Adrenal gland (tissue), 5 donors: Measurements from ENCODE around the gene DOCK9.

Experiments used
- POLR2A ChIP-seq, 2 donors: fragments of 450-650 bp; IDR thresholded peaks; one replicate each; pipeline ENCODE4 v1.6.1; 2017; ENCODE audit warnings: antibody characterized with exemption in 2 of 2, mild to moderate bottlenecking in 2 of 2, moderate library complexity in 1 of 2
- TF ChIP-seq, protein P1 (sequence below), 6 experiments: fragments of 450-650 bp in 4 of 6; fragments of 200-600 bp in 2 of 6; sonication (generic) in 1 of 6; IDR thresholded peaks; 1 replicate in 5 of 6; 2 replicates in 1 of 6; pipeline versions ENCODE4 v1.5.1 to v1.8.0; 2016 to 2021; ENCODE audit warnings: antibody characterized with exemption in 6 of 6, mild to moderate bottlenecking in 2 of 6, moderate library complexity in 1 of 6
- donor health status: DM: no; HTN: no; CAD: no.

DNA sequence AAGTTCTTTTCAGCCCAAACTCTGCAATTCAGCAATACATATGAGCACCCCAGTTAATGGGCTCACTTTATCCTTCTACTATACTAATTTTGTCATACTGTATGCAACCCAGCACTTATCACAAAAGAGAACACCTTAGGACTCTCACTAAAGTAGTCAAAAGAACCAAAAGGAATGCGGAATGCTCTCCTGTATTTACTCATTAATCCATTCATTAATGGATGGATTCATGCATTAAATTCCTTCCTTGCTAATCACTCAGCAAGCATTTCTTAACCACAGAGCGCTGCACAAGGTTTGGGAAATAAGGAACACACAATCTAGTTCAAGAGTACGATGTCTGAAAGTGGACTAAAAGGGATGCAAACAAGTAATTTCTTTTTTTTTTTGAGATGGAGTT lies 12.8 kb upstream of the DOCK9 start:
- TF ChIP-seq, protein P1, sequence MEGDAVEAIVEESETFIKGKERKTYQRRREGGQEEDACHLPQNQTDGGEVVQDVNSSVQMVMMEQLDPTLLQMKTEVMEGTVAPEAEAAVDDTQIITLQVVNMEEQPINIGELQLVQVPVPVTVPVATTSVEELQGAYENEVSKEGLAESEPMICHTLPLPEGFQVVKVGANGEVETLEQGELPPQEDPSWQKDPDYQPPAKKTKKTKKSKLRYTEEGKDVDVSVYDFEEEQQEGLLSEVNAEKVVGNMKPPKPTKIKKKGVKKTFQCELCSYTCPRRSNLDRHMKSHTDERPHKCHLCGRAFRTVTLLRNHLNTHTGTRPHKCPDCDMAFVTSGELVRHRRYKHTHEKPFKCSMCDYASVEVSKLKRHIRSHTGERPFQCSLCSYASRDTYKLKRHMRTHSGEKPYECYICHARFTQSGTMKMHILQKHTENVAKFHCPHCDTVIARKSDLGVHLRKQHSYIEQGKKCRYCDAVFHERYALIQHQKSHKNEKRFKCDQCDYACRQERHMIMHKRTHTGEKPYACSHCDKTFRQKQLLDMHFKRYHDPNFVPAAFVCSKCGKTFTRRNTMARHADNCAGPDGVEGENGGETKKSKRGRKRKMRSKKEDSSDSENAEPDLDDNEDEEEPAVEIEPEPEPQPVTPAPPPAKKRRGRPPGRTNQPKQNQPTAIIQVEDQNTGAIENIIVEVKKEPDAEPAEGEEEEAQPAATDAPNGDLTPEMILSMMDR (IDR thresholded peaks at IDR 0.05): no peak
- TF ChIP-seq POLR2A (IDR thresholded peaks at IDR 0.05): no peak
